Astrocyte (in vitro differentiated cells and primary cell): ENCODE data around the gene MYO1G.

ENCODE experiments used
- EZH2 ChIP-seq: IDR thresholded peaks from 2 replicates; pipeline ENCODE4 v1.6.1; 2012; ENCODE audit warnings: mild to moderate bottlenecking, low read length, inconsistent platforms; ENCODE audit not compliant: insufficient read depth
- TF ChIP-seq, protein P1 (sequence below): IDR thresholded peaks from 2 replicates; pipeline ENCODE4 v1.5.1; 2011; ENCODE audit warnings: low read depth, mild to moderate bottlenecking, inconsistent platforms, low read length, moderate library complexity; ENCODE audit not compliant: insufficient read depth

DNA sequence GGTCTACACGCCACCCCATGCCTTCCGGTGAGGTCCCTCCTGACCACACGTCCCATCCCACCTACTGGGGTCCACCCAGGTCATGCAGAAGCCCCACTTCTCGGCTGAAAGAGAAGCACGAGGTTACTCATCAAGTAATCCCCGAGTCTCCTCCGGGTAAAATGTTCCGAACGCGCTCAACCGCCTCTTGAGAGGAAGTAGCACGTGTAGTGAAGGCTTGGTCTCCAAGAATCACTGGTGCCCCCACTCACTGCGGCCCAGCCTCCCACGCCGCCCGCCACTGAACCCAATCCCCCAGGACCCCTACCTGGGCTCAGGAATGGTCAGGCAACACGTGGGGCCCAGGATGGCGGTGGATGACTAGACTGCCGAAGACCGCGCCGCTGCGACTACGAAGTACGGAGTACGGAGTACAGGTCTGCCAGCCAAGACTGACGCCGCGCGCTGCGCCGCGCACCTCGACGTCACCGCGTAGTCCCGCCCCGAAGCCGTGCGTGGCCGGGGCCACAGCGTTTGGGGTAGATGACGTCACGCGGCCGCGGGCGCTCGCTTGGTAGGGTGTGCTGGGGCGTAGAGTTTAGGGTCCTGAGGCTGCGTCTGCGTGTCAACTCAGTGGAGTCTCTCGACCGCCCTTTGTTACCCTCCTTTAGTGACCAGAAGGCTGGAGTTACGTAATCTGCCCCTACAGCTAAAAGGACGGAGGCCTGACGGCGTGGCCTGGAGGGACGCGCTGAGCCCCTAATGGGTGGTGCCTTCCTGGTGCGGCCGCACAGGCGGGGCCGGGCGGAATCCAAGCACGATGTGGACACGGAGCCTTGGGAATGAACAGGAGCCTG lies 7.6 kb upstream of the MYO1G start:
- TF ChIP-seq, protein P1, sequence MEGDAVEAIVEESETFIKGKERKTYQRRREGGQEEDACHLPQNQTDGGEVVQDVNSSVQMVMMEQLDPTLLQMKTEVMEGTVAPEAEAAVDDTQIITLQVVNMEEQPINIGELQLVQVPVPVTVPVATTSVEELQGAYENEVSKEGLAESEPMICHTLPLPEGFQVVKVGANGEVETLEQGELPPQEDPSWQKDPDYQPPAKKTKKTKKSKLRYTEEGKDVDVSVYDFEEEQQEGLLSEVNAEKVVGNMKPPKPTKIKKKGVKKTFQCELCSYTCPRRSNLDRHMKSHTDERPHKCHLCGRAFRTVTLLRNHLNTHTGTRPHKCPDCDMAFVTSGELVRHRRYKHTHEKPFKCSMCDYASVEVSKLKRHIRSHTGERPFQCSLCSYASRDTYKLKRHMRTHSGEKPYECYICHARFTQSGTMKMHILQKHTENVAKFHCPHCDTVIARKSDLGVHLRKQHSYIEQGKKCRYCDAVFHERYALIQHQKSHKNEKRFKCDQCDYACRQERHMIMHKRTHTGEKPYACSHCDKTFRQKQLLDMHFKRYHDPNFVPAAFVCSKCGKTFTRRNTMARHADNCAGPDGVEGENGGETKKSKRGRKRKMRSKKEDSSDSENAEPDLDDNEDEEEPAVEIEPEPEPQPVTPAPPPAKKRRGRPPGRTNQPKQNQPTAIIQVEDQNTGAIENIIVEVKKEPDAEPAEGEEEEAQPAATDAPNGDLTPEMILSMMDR, result no peak
- TF ChIP-seq EZH2, result no peak
